ENCODE measurements around the gene ZNF497. TPM values are rescaled to one million over a fixed set of nuclear protein-coding genes. Genes with fewer than 3 reads are reported as not detected.

Gene ZNF497
- total RNA-seq, 4 donors from 2014 or later: 0.74 to 2.4 (median 1.3) TPM

DNA sequence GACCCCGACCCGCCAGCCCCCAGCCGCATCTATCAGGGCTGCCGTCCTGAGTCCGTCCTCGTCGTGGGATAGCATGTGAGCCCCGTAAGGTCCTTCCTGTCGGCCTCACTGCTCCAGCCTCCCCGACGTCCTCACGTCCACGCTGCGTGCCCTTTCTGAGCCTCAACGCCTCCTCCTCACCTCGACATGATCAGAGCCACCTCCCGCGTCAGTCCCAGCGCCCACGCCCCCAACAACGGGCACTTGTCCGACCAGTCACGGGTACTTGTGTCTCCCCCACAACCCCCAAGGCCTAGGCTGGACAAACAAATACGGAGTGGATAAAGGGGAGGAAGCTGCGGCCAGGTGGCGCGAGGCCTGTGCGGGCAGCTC is 665 bp downstream of the ZNF497 start:
- DNase-seq (ENCODE audit: low spot score): no peak
- peak; percentile 43 for ATAC-seq (ENCODE audit: low FRiP score)
- TF ChIP-seq, protein P1, sequence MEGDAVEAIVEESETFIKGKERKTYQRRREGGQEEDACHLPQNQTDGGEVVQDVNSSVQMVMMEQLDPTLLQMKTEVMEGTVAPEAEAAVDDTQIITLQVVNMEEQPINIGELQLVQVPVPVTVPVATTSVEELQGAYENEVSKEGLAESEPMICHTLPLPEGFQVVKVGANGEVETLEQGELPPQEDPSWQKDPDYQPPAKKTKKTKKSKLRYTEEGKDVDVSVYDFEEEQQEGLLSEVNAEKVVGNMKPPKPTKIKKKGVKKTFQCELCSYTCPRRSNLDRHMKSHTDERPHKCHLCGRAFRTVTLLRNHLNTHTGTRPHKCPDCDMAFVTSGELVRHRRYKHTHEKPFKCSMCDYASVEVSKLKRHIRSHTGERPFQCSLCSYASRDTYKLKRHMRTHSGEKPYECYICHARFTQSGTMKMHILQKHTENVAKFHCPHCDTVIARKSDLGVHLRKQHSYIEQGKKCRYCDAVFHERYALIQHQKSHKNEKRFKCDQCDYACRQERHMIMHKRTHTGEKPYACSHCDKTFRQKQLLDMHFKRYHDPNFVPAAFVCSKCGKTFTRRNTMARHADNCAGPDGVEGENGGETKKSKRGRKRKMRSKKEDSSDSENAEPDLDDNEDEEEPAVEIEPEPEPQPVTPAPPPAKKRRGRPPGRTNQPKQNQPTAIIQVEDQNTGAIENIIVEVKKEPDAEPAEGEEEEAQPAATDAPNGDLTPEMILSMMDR (IDR thresholded peaks at IDR 0.05): no peak

GRCh38 chr19:58357481-58358145 is 4.9 kb downstream of the ZNF497 start:
- ATAC-seq (ENCODE audit: low FRiP score): no peak
- no peak for DNase-seq (ENCODE audit: low spot score)
- TF ChIP-seq, protein P1 (IDR thresholded peaks at IDR 0.05): no peak

DNA sequence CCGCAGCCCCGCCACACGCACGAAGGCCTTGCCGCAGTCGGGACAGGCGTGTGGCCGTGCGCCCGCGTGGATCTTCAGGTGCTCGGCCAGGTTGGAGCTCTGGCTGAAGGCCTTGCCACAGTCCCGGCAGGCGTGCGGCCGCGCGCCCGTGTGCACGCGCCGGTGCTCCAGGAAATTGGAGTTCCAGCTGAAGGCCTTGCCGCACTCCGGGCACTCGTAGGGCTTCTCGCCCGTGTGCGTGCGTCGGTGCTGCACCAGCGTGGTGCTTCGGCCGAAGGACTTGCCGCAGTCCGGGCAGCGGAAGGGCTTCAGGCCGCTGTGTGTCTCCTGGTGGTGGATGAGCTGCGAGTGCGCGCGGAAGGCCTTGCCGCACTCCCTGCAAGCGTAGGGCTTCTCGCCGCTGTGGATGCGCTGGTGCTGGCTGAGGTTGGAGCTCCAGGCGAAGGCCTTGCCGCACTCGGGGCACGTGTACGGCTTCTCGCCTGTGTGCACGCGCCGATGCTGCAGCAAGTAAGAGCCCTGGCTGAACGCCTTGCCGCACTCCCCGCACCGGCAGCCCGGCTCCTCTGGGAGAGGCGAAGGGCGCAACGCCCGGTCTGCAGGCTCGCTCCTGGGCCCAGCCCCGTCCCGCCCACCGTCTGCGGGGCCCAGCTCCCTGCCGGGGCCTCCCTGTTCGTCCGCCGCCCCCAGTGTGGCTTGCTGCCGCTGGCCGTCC is 5.6 kb downstream of the ZNF497 start:
- TF ChIP-seq, protein P1 (IDR thresholded peaks at IDR 0.05): no peak
- no peak for ATAC-seq (ENCODE audit: low FRiP score)

GRCh38 chr19:58355908-58356765 is 6.4 kb downstream of the ZNF497 start:
- TF ChIP-seq, protein P1 (IDR thresholded peaks at IDR 0.05): no peak
- DNase-seq (ENCODE audit: low spot score): no peak
- no peak for ATAC-seq (ENCODE audit: low FRiP score)

More for the DNA sequence above, 5.6 kb downstream of the ZNF497 start:
- no peak for DNase-seq (ENCODE audit: low spot score)

DNA sequence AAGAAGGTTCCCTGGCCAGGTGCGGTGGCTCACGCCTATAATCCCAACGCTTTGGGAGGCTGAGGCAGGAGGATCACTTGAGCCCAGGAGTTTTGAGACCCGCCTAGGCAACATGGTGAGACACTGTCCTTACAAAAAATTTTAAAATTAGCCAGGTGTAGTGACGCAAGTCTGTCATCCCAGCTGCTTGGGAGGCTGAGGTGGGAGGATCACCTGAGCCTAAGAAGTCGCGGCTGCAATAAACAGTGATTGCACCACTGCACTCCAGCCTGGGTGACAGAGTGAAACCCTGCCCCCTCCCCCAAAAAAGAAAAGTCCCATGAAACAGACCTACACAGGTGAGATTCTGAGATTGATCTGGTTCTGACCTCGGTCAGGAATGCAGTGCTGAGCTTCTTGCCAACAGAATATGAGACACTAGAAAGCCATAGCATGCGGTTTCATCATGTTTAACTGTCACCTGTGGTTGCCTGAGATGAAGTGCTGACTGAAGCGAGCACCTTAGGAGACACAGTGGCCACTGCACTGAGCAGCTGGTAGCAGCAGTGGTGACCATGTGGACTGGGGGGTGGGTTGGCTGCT is 7.2 kb downstream of the ZNF497 start:
- no peak for DNase-seq (ENCODE audit: low spot score)

GRCh38 chr19:58354478-58355030 is 8.0 kb downstream of the ZNF497 start:
- ATAC-seq (ENCODE audit: low FRiP score) (no peak), DNase-seq (ENCODE audit: low spot score) (no peak)
- TF ChIP-seq, protein P1 (IDR thresholded peaks at IDR 0.05): no peak

More for the DNA sequence above, 7.2 kb downstream of the ZNF497 start:
- TF ChIP-seq, protein P1 (IDR thresholded peaks at IDR 0.05): no peak
- no peak for ATAC-seq (ENCODE audit: low FRiP score)
